GM19023 (cell line): Measurements from ENCODE around the gene LEFTY1.
"Not testable (repeated sequence)": the region's sequence is repeated elsewhere in the genome, so short reads cannot be mapped to it uniquely, and the experiment has no call there.

Source experiments
- ATAC-seq: cut with Tn5 transposase; IDR thresholded peaks from one replicate; pipeline ENCODE4 v1.9.1; 2021; ENCODE audit warnings: mild to moderate bottlenecking, moderate library complexity; ENCODE audit not compliant: unreplicated experiment

The LEFTY1 gene

GRCh38 chr1:225888289-225888897 is 553 bp downstream of the LEFTY1 start:
- ATAC-seq = no peak

GRCh38 chr1:225887554-225888288 is 1.2 kb downstream of the LEFTY1 start:
- not testable (repeated sequence) for ATAC-seq

GRCh38 chr1:225887030-225887314 is 2.0 kb downstream of the LEFTY1 start:
- no peak for ATAC-seq

- no peak for ATAC-seq
Measured at GRCh38 chr1:225886159-225887029, 2.6 kb downstream of the LEFTY1 start.

GRCh38 chr1:225885336-225885735 is 3.6 kb downstream of the LEFTY1 start:
- no peak for ATAC-seq

- no peak for ATAC-seq
Measured at GRCh38 chr1:225883616-225884265, 5.2 kb downstream of the LEFTY1 start.

- ATAC-seq = peak; percentile 32
Measured at GRCh38 chr1:225882694-225883615, 6.0 kb downstream of the LEFTY1 start.

GRCh38 chr1:225881959-225882693 is 6.8 kb downstream of the LEFTY1 start, which contains the start of gene TMEM63A:
Gene TMEM63A, minus strand, starts transcription at chr1:225882380. Its CDS starts 4,800 bp downstream, at chr1:225877580.
- ATAC-seq = peak; percentile 72

- peak; percentile 17 for ATAC-seq
Measured at GRCh38 chr1:225881081-225881958, 7.6 kb downstream of the LEFTY1 start.

- no peak for ATAC-seq
Measured at GRCh38 chr1:225880636-225881035, 8.3 kb downstream of the LEFTY1 start.

GRCh38 chr1:225880222-225880588 is 8.7 kb downstream of the LEFTY1 start:
- ATAC-seq = no peak

- ATAC-seq = no peak
Measured at GRCh38 chr1:225879521-225880221, 9.3 kb downstream of the LEFTY1 start.

GRCh38 chr1:225878282-225878681 is 10.7 kb downstream of the LEFTY1 start:
- ATAC-seq = no peak

- ATAC-seq = no peak
Measured at GRCh38 chr1:225877580-225877979, 11.4 kb downstream of the LEFTY1 start.

- no peak for ATAC-seq
Measured at GRCh38 chr1:225876900-225877510, 11.9 kb downstream of the LEFTY1 start.

- no peak for ATAC-seq
Measured at GRCh38 chr1:225875044-225875815, 13.7 kb downstream of the LEFTY1 start.

GRCh38 chr1:225874431-225874830 is 14.5 kb downstream of the LEFTY1 start:
- no peak for ATAC-seq
